ENCODE data around the gene SLC25A17.

- TF ChIP-seq EZH2phosphoT487 (IDR thresholded peaks at IDR 0.05; ENCODE audit: insufficient read depth, low read depth), result no peak
- no peak for TF ChIP-seq EZH2 (IDR thresholded peaks at IDR 0.05; ENCODE audit: insufficient read depth, poor library complexity, severe bottlenecking)
Observed at GRCh38 chr22:40853961-40854360, 34.8 kb upstream of the SLC25A17 start.

Measured in GM23248 (cell line).